Natural killer cell (primary cell): ENCODE data around the gene BRCA1. TPM values are rescaled to one million over a fixed set of nuclear protein-coding genes. Genes with fewer than 3 reads are reported as not detected.

Source experiments
- ATAC-seq, 3 donors: fragments of 150-1000 bp in 2 of 3; fragments of 200-7000 bp in 1 of 3; cut with Tn5 transposase; 1 replicate in 1 of 3; 2 replicates in 2 of 3; pipeline ENCODE4 v1.10.0; 2021; ENCODE audit warnings: mild to moderate bottlenecking in 2 of 3, moderate library complexity in 2 of 3
- DNase-seq, 2 donors: peaks; one replicate each; pipeline versions ENCODE4 v3.0.0 to v3.0.0-alpha.2; 2013 to 2021; ENCODE audit warnings: mixed read lengths in 1 of 2
- H3K27ac ChIP-seq: one replicate; pipeline ENCODE4 v1.5.1; 2013; ENCODE audit warnings: mild to moderate bottlenecking, low read length
- H3K27me3 ChIP-seq: one replicate; pipeline ENCODE4 v1.6.1; 2013; ENCODE audit warnings: low read length; ENCODE audit not compliant: control insufficient read depth, insufficient read depth
- H3K36me3 ChIP-seq: one replicate; pipeline ENCODE4 v1.6.1; 2013; ENCODE audit warnings: low read length; ENCODE audit not compliant: control insufficient read depth, insufficient read depth
- H3K4me1 ChIP-seq: one replicate; pipeline ENCODE4 v1.6.1; 2013; ENCODE audit warnings: low read length; ENCODE audit not compliant: control insufficient read depth, insufficient read depth
- H3K4me3 ChIP-seq: one replicate; pipeline ENCODE4 v1.5.1; 2013; ENCODE audit warnings: low read length
- H3K9me3 ChIP-seq: one replicate; pipeline ENCODE4 v1.6.1; 2013; ENCODE audit warnings: low read length; ENCODE audit not compliant: control insufficient read depth, insufficient read depth
- H3K27ac Mint-ChIP-seq, 2 donors: one replicate each; pipeline ENCODE4 v1.8.0; 2022; ENCODE audit warnings: mild to moderate bottlenecking in 2 of 2, mixed read lengths in 2 of 2, moderate library complexity in 1 of 2
- H3K27me3 Mint-ChIP-seq, 2 donors: one replicate each; pipeline ENCODE4 v1.8.0; 2022; ENCODE audit warnings: low read depth in 2 of 2, mixed read lengths in 2 of 2
- H3K36me3 Mint-ChIP-seq: one replicate; pipeline ENCODE4 v1.8.0; 2022; ENCODE audit warnings: mixed read lengths
- H3K4me1 Mint-ChIP-seq, 2 donors: one replicate each; pipeline ENCODE4 v1.8.0; 2022; ENCODE audit warnings: mixed read lengths in 2 of 2
- H3K4me3 Mint-ChIP-seq: one replicate; pipeline ENCODE4 v1.8.0; 2022; ENCODE audit warnings: mild to moderate bottlenecking, moderate library complexity, mixed read lengths
- H3K9me3 Mint-ChIP-seq, 2 donors: one replicate each; pipeline ENCODE4 v1.8.0; 2022; ENCODE audit warnings: mixed read lengths in 2 of 2
- CTCF ChIP-seq: fragments of 200-600 bp; IDR thresholded peaks from one replicate; pipeline ENCODE4 v1.8.0; 2022; ENCODE audit warnings: antibody characterized with exemption
- WGBS: methylation state at CpG from one replicate; pipeline ENCODE4 v1.1.7; 2013; ENCODE audit warnings: missing lambda C conversion rate; ENCODE audit not compliant: insufficient coverage; 5-methylcytosine and 5-hydroxymethylcytosine counted together
- intact Hi-C: fragments of 100-400 bp; cut with micrococcal nuclease; formaldehyde crosslinking; loops from one replicate; pipeline ENCODE4 v1.14.2; 2022
- total RNA-seq, 4 donors: library from RNA; stranded (reverse); fragments of 120-200 nt in 1 of 4; gene quantifications; one replicate each; pipeline versions ENCODE4 v1.2.3 to v1.2.4, GENCODE V29; 2013 to 2022

BRCA1 gene
- total RNA-seq, 3 donors from 2014 or later (not counting 1 experiment from before 2014, with no cell fraction given) = 5.7 to 9.9 (median 8.6) TPM

- 83% methylated on average over 1 of the region's 1 CpG for WGBS
- no peak for TF ChIP-seq CTCF
- no peaks in the 10 kb centered on the region for H3K4me1 ChIP-seq
- no peak overlapping the region for H3K4me3 ChIP-seq
- no peaks in the 10 kb centered on the region for H3K27me3 Mint-ChIP-seq
- H3K4me3 Mint-ChIP-seq = no peak overlapping the region
- no peaks in the 10 kb centered on the region for H3K36me3 ChIP-seq
- no peaks in the 10 kb centered on the region for H3K9me3 Mint-ChIP-seq
- no peaks in the 10 kb centered on the region for H3K36me3 Mint-ChIP-seq
- H3K4me1 Mint-ChIP-seq = no peaks in the 10 kb centered on the region
- no peaks in the 10 kb centered on the region for H3K9me3 ChIP-seq
- no peak overlapping the region for H3K27ac Mint-ChIP-seq
- no peaks in the 10 kb centered on the region for H3K27me3 ChIP-seq
- intact Hi-C loops = no loop called here
- DNase-seq (no peak), ATAC-seq (no peak)
- no peak overlapping the region for H3K27ac ChIP-seq
These were observed 54.3 kb downstream of the BRCA1 start for GRCh38 chr17:43070872-43071271.

GRCh38 chr17:43070257-43070656, 54.9 kb downstream of the BRCA1 start:
- Mint-ChIP-seq H3K27me3 (no peaks in the 10 kb centered on the region), H3K9me3 (no peaks in the 10 kb centered on the region), H3K4me3 (no peak overlapping the region), H3K4me1 (no peaks in the 10 kb centered on the region), H3K36me3 (no peaks in the 10 kb centered on the region), H3K27ac (no peak overlapping the region)
- H3K9me3 ChIP-seq = no peaks in the 10 kb centered on the region
- H3K4me3 ChIP-seq = no peak overlapping the region
- intact Hi-C loops = no loop called here
- H3K27me3 ChIP-seq = no peaks in the 10 kb centered on the region
- no peak for TF ChIP-seq CTCF
- WGBS = 100% methylated on average over 1 of the region's 1 CpG
- DNase-seq (no peak), ATAC-seq (no peak)
- H3K36me3 ChIP-seq = no peaks in the 10 kb centered on the region
- no peaks in the 10 kb centered on the region for H3K4me1 ChIP-seq
- H3K27ac ChIP-seq = no peak overlapping the region

DNA sequence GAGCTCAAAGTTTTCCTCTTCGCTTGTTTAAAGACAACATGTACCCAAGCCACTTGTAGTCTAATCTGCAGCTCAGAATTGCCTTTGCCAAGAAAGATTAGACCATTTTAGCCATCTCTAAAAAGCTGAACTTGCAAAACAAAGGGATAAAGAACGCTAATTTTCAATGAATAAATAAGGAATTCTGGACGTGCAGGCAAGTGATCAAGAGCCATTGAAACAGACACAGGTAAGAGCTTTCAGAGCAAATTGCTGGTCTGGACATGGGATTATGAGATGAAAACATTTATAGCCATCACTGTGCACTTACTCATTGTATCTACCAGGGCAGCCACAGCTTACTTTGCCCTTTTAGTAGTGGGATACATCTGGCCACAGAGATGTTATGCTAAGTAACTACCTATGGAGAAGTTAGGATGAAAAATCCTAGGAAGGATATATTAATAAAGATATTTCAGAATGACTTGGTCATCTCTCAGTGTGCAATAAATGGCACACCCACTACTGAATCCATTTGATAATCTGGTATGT, 55.7 kb downstream of the BRCA1 start:
- Mint-ChIP-seq H3K9me3 (no peaks in the 10 kb centered on the region), H3K27ac (no peak overlapping the region), H3K4me1 (no peaks in the 10 kb centered on the region), H3K4me3 (no peak overlapping the region), H3K36me3 (no peaks in the 10 kb centered on the region), H3K27me3 (no peaks in the 10 kb centered on the region)
- no peaks in the 10 kb centered on the region for H3K4me1 ChIP-seq
- no peaks in the 10 kb centered on the region for H3K9me3 ChIP-seq
- TF ChIP-seq CTCF = no peak
- H3K4me3 ChIP-seq = no peak overlapping the region
- ATAC-seq (no peak), DNase-seq (no peak)
- no peaks in the 10 kb centered on the region for H3K36me3 ChIP-seq
- intact Hi-C loops = no loop called here
- 96% methylated on average over 3 of the region's 3 CpGs for WGBS
- H3K27me3 ChIP-seq = no peaks in the 10 kb centered on the region
- no peak overlapping the region for H3K27ac ChIP-seq
